ENCODE results near the gene TPGS2. TPM values are rescaled to one million over a fixed set of nuclear protein-coding genes. Genes with fewer than 3 reads are reported as not detected.

Gene TPGS2
- polyA plus RNA-seq, 1 of the 3 experiments (the other 2 are of a cell fraction) = 235 TPM

- TF ChIP-seq EP300 (IDR thresholded peaks at IDR 0.05; ENCODE audit: borderline replicate concordance in 1 of 2, low read depth in 1 of 2, low read length in 1 of 2) = peak in 1 of 2 experiments; percentile 82; a peak in 2 of 4 replicates
These were observed 21.9 kb upstream of the TPGS2 start (continued) for GRCh38 chr18:36850527-36851201.

DNA sequence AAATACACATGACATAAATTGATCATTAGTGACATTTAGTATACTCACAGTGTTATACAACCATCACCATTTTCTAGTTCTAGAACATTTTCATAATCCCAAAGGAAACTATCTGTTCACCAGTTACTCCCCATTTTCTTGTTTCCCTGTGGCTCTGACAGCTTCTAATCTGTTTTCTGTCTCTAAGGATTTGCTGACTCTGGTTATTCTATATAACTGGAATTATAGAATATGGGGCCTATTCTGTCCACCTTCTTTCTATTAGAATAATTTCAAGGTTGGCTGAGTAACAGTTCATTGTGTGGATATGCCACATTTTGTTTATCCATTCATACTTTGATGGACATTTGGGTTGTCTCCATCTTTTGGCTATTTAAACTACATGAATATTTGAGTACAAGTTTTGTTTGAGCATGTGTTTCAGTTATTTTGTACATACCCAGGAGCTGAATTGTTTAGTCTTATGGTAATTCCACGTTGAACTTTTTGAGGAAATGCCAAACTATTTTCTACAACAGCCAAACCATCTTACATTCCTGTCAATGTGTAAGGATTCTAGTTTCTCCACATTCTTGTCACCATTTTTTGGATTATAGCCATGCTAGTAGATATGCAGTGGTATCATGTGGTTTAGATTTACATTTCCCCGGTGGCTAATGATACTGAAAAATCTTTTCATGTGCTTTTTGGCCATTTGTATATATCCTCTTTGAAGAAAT, 20.6 kb upstream of the TPGS2 start:
- TF ChIP-seq JUND (IDR thresholded peaks at IDR 0.05) = peak; percentile 38
- TF ChIP-seq ELF1 (IDR thresholded peaks at IDR 0.05) = no peak
- peak; percentile 32; the same call in 1 of the 2 replicates for TF ChIP-seq TEAD4 (IDR thresholded peaks at IDR 0.05; ENCODE audit: borderline replicate concordance, insufficient read depth)
- peak in 1 of 2 experiments; percentile 38; a peak in 1 of 4 replicates for TF ChIP-seq EP300 (IDR thresholded peaks at IDR 0.05; ENCODE audit: borderline replicate concordance in 1 of 2, low read depth in 1 of 2, low read length in 1 of 2)
- TF ChIP-seq NFIC (IDR thresholded peaks at IDR 0.05; ENCODE audit: borderline replicate concordance) = peak; percentile 84
- no peak for TF ChIP-seq GATA2 (CRISPR knock-in tag; IDR thresholded peaks at IDR 0.05)
- TF ChIP-seq TCF12 (IDR thresholded peaks at IDR 0.05) = peak; percentile 74
- no peak overlapping the region for H3K9ac ChIP-seq
- H3K4me2 ChIP-seq = no peak overlapping the region
- H2AFZ ChIP-seq (ENCODE audit: low read depth) = no peak overlapping the region
- H3K4me3 ChIP-seq (ENCODE audit: low read depth in 2 of 2, low read length in 1 of 2) = no peak overlapping the region
- CTCF ChIA-PET = interaction anchor here (1.1 kb wide), 1 partner anchor 1115 kb away, joined by 3 read pairs; no protein-coding TSS in a partner anchor
- DNase-seq = no peak
- H3K9me3 ChIP-seq = peaks cover 9% of the 10 kb centered on the region; the same call in 1 of the 2 replicates
- H3F3A ChIP-seq (replicated peaks; ENCODE audit: insufficient read depth) = peaks cover 29% of the 10 kb centered on the region
- no peaks in the 10 kb centered on the region for H4K20me1 ChIP-seq (ENCODE audit: insufficient read depth)
- no peaks in the 10 kb centered on the region for H3K27me3 ChIP-seq (ENCODE audit: insufficient read depth)
- POLR2A ChIA-PET = no interaction called here
- H3K27ac ChIP-seq (ENCODE audit: low read depth in 2 of 2, low read length in 1 of 2) = peak overlapping the region; percentile 40 to 87; a peak in 3 of 4 replicates
- WGBS (ENCODE audit: low lambda C conversion rate) = 32% methylated on average over 2 of the region's 2 CpGs
- peaks cover 0 to 7% of the 10 kb centered on the region in 2 experiments; a peak in 2 of 4 replicates for H3K4me1 ChIP-seq (ENCODE audit: control insufficient read depth in 1 of 2, insufficient read depth in 2 of 2, low read depth in 1 of 2, low read length in 1 of 2)
- peaks cover 2 to 6% of the 10 kb centered on the region in 2 experiments for H3K36me3 ChIP-seq (replicated peaks in 1 of 2; ENCODE audit: control insufficient read depth in 1 of 2, insufficient read depth in 2 of 2, low read length in 1 of 2)
- no peaks in the 10 kb centered on the region; the same call in 1 of the 2 replicates for H3K9me2 ChIP-seq
- H3K79me2 ChIP-seq (ENCODE audit: insufficient read depth) = no peaks in the 10 kb centered on the region

- peaks cover 9% of the 10 kb centered on the region; the same call in 1 of the 2 replicates for H3K9me3 ChIP-seq
- WGBS (ENCODE audit: low lambda C conversion rate) = 96% methylated on average over 2 of the region's 2 CpGs
- H3K4me1 ChIP-seq (ENCODE audit: control insufficient read depth in 1 of 2, insufficient read depth in 2 of 2, low read depth in 1 of 2, low read length in 1 of 2) = peaks cover 0 to 7% of the 10 kb centered on the region in 2 experiments; a peak in 2 of 4 replicates
- H3F3A ChIP-seq (replicated peaks; ENCODE audit: insufficient read depth) = peaks cover 29% of the 10 kb centered on the region
- H3K9me2 ChIP-seq = no peaks in the 10 kb centered on the region; the same call in 1 of the 2 replicates
- no peak for DNase-seq
- no peak overlapping the region for H3K4me2 ChIP-seq
- peaks cover 2 to 6% of the 10 kb centered on the region in 2 experiments for H3K36me3 ChIP-seq (replicated peaks in 1 of 2; ENCODE audit: control insufficient read depth in 1 of 2, insufficient read depth in 2 of 2, low read length in 1 of 2)
- H3K9ac ChIP-seq = no peak overlapping the region
- H3K79me2 ChIP-seq (ENCODE audit: insufficient read depth) = no peaks in the 10 kb centered on the region
- TF ChIP-seq SIN3A (IDR thresholded peaks at IDR 0.05; ENCODE audit: borderline replicate concordance, low read depth, low read length) (no peak), ELF1 (IDR thresholded peaks at IDR 0.05) (no peak), MAX (IDR thresholded peaks at IDR 0.05; ENCODE audit: low read depth) (no peak), FOXJ3 (CRISPR knock-in tag; IDR thresholded peaks at IDR 0.05) (no peak), JUND (IDR thresholded peaks at IDR 0.05) (no peak), CHD2 (IDR thresholded peaks at IDR 0.05; ENCODE audit: low read length, partially characterized antibody) (no peak), NFIC (IDR thresholded peaks at IDR 0.05; ENCODE audit: borderline replicate concordance) (no peak), EP300 (IDR thresholded peaks at IDR 0.05; ENCODE audit: borderline replicate concordance in 1 of 2, low read depth in 1 of 2, low read length in 1 of 2) (no peak), MEF2A (IDR thresholded peaks at IDR 0.05; ENCODE audit: borderline replicate concordance, low read depth) (no peak), MXI1 (IDR thresholded peaks at IDR 0.05; ENCODE audit: low read depth, low read length) (no peak), RXRA (IDR thresholded peaks at IDR 0.05; ENCODE audit: borderline replicate concordance, low read depth) (no peak), TAF1 (IDR thresholded peaks at IDR 0.05; ENCODE audit: borderline replicate concordance, low read depth, low read length) (no peak), RFX5 (IDR thresholded peaks at IDR 0.05; ENCODE audit: low read length) (no peak), FOXM1 (IDR thresholded peaks at IDR 0.05; ENCODE audit: low read depth) (no peak), CTCF (IDR thresholded peaks at IDR 0.05) (no peak)
- no peak overlapping the region for H2AFZ ChIP-seq (ENCODE audit: low read depth)
- no peaks in the 10 kb centered on the region for H3K27me3 ChIP-seq (ENCODE audit: insufficient read depth)
- CTCF ChIA-PET = no interaction called here
- POLR2A ChIA-PET = no interaction called here
- H3K4me3 ChIP-seq (ENCODE audit: low read depth in 2 of 2, low read length in 1 of 2) = no peak overlapping the region
- H4K20me1 ChIP-seq (ENCODE audit: insufficient read depth) = no peaks in the 10 kb centered on the region
- no peak overlapping the region for H3K27ac ChIP-seq (ENCODE audit: low read depth in 2 of 2, low read length in 1 of 2)
These were observed 19.8 kb upstream of the TPGS2 start for GRCh38 chr18:36848609-36849008.

Measured in SK-N-SH (cell line).